Caco-2 (cell line): Measurements from ENCODE around the gene KCNQ1OT1. TPM values are rescaled to one million over a fixed set of nuclear protein-coding genes. Genes with fewer than 3 reads are reported as not detected.

Experiments
- BruUV-seq: library from RNA; stranded (reverse); fragments of 400-500 nt; replicated peaks from 2 replicates; lab custom pipeline; 2021; lab: Mats Ljungman, UMichigan
- CTCF ChIA-PET: fragments of 300-600 bp; sonication (Branson Sonifier 250); formaldehyde crosslinking; loops from one replicate; lab custom pipeline; 2022; ENCODE audit warnings: antibody characterized with exemption; lab: Charles Lee
- POLR2A ChIA-PET: fragments of 300-600 bp; sonication (Branson Sonifier 250); formaldehyde crosslinking; loops from one replicate; lab custom pipeline; 2022; ENCODE audit warnings: antibody characterized with exemption; lab: Charles Lee
- DNase-seq, 2 experiments: peaks; one replicate each; pipeline versions ENCODE4 v3.0.0 to v3.0.0-alpha.2; 2020 to 2022
- H3K27me3 ChIP-seq: replicated peaks from 2 replicates; pipeline ENCODE4 v1.6.0; 2011; ENCODE audit warnings: low read length; ENCODE audit not compliant: control insufficient read depth, insufficient read depth
- H3K36me3 ChIP-seq: 2 replicates; pipeline ENCODE4 v1.5.1; 2011; ENCODE audit warnings: low read length; ENCODE audit not compliant: control insufficient read depth, insufficient read depth
- H3K4me1 ChIP-seq: fragments of 250-450 bp; sonication (Bioruptor Pico); 2 replicates; pipeline ENCODE4 v1.5.1; 2020; ENCODE audit warnings: mild to moderate bottlenecking
- H3K4me3 ChIP-seq: 2 replicates; pipeline ENCODE4 v1.5.1; 2011; ENCODE audit warnings: low read depth, mild to moderate bottlenecking, control low read depth, low read length
- H3K9me3 ChIP-seq: fragments of 250-450 bp; sonication (Bioruptor Pico); 2 replicates; pipeline ENCODE4 v1.5.1; 2020; ENCODE audit warnings: mild to moderate bottlenecking, moderate library complexity
- H3K27ac Mint-ChIP-seq: one replicate; pipeline ENCODE4 v1.8.0; 2022; ENCODE audit warnings: mixed read lengths; ENCODE audit not compliant: unreplicated experiment
- H3K27me3 Mint-ChIP-seq: one replicate; pipeline ENCODE4 v1.8.0; 2022; ENCODE audit warnings: mixed read lengths; ENCODE audit not compliant: insufficient read depth, unreplicated experiment
- H3K36me3 Mint-ChIP-seq: one replicate; pipeline ENCODE4 v1.8.0; 2022; ENCODE audit warnings: mild to moderate bottlenecking, mixed read lengths; ENCODE audit not compliant: insufficient read depth, unreplicated experiment
- H3K4me1 Mint-ChIP-seq: one replicate; pipeline ENCODE4 v1.8.0; 2022; ENCODE audit warnings: low read depth, mixed read lengths; ENCODE audit not compliant: unreplicated experiment
- H3K4me3 Mint-ChIP-seq: one replicate; pipeline ENCODE4 v1.8.0; 2022; ENCODE audit warnings: mild to moderate bottlenecking, moderate library complexity, mixed read lengths; ENCODE audit not compliant: unreplicated experiment
- H3K9me3 Mint-ChIP-seq: one replicate; pipeline ENCODE4 v1.8.0; 2022; ENCODE audit warnings: mixed read lengths; ENCODE audit not compliant: unreplicated experiment
- intact Hi-C: fragments of 100-400 bp; cut with micrococcal nuclease; formaldehyde crosslinking; loops from one replicate; pipeline ENCODE4 v1.10.0; 2022; ENCODE audit not compliant: unreplicated experiment
- total RNA-seq: library from RNA; stranded (reverse); gene quantifications from 2 replicates; pipeline ENCODE4 v1.2.3, GENCODE V29; 2022
- TF ChIP-seq, protein P1 (sequence below), 2 experiments: fragments of 200-600 bp in 1 of 2; IDR thresholded peaks; 1 replicate in 1 of 2; 2 replicates in 1 of 2; pipeline versions ENCODE4 v1.5.1 to v1.8.0; 2011 to 2022; ENCODE audit warnings: antibody characterized with exemption in 1 of 2, control low read depth in 1 of 2, inconsistent platforms in 1 of 2, low read depth in 1 of 2, low read length in 1 of 2, mild to moderate bottlenecking in 1 of 2, moderate library complexity in 1 of 2; ENCODE audit not compliant: insufficient read depth in 1 of 2, severe bottlenecking in 1 of 2, unreplicated experiment in 1 of 2

Gene KCNQ1OT1
- total RNA-seq, 1 experiment from 2014 or later, result 7.5 TPM

DNA sequence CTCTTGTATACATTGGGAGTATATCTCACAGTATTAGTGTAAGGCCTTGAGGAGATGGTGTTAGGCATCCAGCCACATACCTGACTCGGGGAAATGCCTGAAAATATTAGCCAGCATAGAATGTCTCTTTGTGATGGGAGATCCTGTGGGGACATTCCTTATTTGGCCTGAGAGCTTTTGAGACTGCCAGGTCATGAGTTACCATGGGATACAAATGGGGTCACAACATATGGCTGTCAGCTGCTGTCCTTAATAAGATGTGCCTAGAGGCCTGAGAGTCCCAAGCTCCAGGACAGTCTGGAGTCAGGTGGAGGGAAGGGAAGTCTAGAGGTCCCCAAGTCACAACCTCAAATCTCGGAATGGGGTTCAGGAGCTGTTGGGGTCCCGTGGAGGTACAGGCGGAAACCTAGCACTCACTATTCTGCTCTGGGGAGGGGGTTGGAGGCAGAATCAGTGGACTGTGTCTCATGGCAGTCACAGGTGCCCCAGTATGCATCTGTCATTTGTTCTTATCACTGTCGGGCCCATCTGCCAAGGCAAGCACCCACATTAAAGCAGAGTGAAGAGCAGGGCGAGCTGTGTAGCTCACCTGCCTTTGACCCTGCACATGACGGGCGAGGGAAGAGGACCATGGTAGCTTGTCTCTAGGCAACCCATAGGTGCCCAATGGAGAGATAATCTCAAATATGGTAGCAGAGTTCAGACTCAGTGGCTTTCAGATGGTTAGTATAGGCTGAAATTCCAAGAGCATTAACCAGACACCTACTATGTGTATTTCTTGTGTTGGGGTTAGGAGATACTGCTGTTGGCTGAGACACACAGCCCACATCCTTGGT is 29.9 kb downstream of the KCNQ1OT1 start:
- Mint-ChIP-seq H3K4me1 (no peaks in the 10 kb centered on the region), H3K36me3 (peaks cover 80% of the 10 kb centered on the region), H3K9me3 (no peaks in the 10 kb centered on the region), H3K4me3 (no peak overlapping the region), H3K27me3 (no peaks in the 10 kb centered on the region), H3K27ac (no peak overlapping the region)
- Histone ChIP-seq H3K27me3 (no peaks in the 10 kb centered on the region), H3K4me3 (no peak overlapping the region), H3K4me1 (no peaks in the 10 kb centered on the region), H3K36me3 (peaks cover 16% of the 10 kb centered on the region), H3K9me3 (0 out of 2 replicates have a peak, but pooled peaks cover 5% of the 10 kb centered on the region)
- TF ChIP-seq, protein P1, sequence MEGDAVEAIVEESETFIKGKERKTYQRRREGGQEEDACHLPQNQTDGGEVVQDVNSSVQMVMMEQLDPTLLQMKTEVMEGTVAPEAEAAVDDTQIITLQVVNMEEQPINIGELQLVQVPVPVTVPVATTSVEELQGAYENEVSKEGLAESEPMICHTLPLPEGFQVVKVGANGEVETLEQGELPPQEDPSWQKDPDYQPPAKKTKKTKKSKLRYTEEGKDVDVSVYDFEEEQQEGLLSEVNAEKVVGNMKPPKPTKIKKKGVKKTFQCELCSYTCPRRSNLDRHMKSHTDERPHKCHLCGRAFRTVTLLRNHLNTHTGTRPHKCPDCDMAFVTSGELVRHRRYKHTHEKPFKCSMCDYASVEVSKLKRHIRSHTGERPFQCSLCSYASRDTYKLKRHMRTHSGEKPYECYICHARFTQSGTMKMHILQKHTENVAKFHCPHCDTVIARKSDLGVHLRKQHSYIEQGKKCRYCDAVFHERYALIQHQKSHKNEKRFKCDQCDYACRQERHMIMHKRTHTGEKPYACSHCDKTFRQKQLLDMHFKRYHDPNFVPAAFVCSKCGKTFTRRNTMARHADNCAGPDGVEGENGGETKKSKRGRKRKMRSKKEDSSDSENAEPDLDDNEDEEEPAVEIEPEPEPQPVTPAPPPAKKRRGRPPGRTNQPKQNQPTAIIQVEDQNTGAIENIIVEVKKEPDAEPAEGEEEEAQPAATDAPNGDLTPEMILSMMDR (IDR thresholded peaks at IDR 0.05; ENCODE audit: insufficient read depth in 1 of 2, low read depth in 1 of 2, low read length in 1 of 2, severe bottlenecking in 1 of 2, unreplicated experiment in 1 of 2), result no peak
- ChIA-PET CTCF (no interaction called here), POLR2A (no interaction called here)
- no peak for DNase-seq
- intact Hi-C loops, result no loop called here
- no TSS peak for BruUV-seq

DNA sequence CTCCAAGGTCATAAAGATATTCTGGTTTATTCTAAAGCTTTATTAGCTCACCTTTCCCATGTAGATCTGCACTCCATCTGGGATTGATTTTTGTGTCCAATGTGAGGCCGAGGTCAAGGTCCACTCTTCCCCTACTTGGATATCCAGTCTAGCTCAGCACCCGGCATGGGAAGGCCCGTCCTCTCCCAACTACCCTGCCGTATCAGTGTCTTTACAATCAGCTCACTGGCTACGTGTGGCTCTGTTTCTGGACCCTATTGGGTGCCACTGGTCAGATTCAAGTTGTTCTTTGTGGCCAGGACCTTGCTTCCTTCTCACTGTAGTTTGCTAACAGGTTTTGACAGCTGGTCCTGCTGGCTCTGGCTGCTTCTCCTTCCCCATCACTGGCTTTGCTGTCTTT is 30.9 kb downstream of the KCNQ1OT1 start:
- peaks cover 78% of the 10 kb centered on the region for H3K36me3 Mint-ChIP-seq
- H3K4me1 Mint-ChIP-seq, result no peaks in the 10 kb centered on the region
- H3K4me3 Mint-ChIP-seq, result no peak overlapping the region
- CTCF ChIA-PET, result no interaction called here
- TF ChIP-seq, protein P1 (IDR thresholded peaks at IDR 0.05; ENCODE audit: insufficient read depth in 1 of 2, low read depth in 1 of 2, low read length in 1 of 2, severe bottlenecking in 1 of 2, unreplicated experiment in 1 of 2), result no peak
- Histone ChIP-seq H3K4me1 (no peaks in the 10 kb centered on the region), H3K4me3 (no peak overlapping the region), H3K27me3 (no peaks in the 10 kb centered on the region), H3K9me3 (peaks cover 8% of the 10 kb centered on the region; the same call in 1 of the 2 replicates), H3K36me3 (peaks cover 17% of the 10 kb centered on the region)
- POLR2A ChIA-PET, result no interaction called here
- intact Hi-C loops, result no loop called here
- H3K9me3 Mint-ChIP-seq, result no peaks in the 10 kb centered on the region
- BruUV-seq, result no TSS peak
- no peak for DNase-seq
- no peak overlapping the region for H3K27ac Mint-ChIP-seq
- no peaks in the 10 kb centered on the region for H3K27me3 Mint-ChIP-seq

DNA sequence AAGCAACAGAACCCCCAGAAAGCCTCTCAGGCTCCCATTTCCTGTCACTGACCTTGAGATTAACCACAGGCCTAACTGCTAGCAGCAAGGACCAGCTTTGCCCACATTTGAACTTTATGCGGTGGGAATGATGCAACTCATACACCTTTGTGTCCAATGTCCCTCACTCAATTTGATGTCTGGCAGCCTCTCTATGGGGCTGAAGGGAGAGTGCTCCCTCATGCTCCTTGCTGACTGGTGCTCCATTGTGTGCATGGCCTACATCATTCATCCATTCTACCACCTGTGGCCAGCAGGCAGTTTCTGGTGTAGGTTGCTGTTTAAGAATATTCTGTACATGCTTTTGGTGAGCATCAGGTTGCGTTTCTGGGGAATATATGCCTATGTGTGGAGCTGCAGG is 31.9 kb downstream of the KCNQ1OT1 start:
- TF ChIP-seq, protein P1 (IDR thresholded peaks at IDR 0.05; ENCODE audit: insufficient read depth in 1 of 2, low read depth in 1 of 2, low read length in 1 of 2, severe bottlenecking in 1 of 2, unreplicated experiment in 1 of 2), result no peak
- H3K27me3 ChIP-seq, result no peaks in the 10 kb centered on the region
- no TSS peak for BruUV-seq
- H3K9me3 Mint-ChIP-seq, result no peaks in the 10 kb centered on the region
- peaks cover 23% of the 10 kb centered on the region for H3K36me3 ChIP-seq
- no peaks in the 10 kb centered on the region for H3K27me3 Mint-ChIP-seq
- intact Hi-C loops, result no loop called here
- no peaks in the 10 kb centered on the region for H3K4me1 Mint-ChIP-seq
- H3K27ac Mint-ChIP-seq, result no peak overlapping the region
- no peak overlapping the region for H3K4me3 Mint-ChIP-seq
- H3K4me3 ChIP-seq, result no peak overlapping the region
- peaks cover 16% of the 10 kb centered on the region for H3K9me3 ChIP-seq
- ChIA-PET POLR2A (no interaction called here), CTCF (no interaction called here)
- no peaks in the 10 kb centered on the region for H3K4me1 ChIP-seq
- no peak for DNase-seq
- peaks cover 78% of the 10 kb centered on the region for H3K36me3 Mint-ChIP-seq
